Umbilical cord (tissue), 2 donors: Measurements from ENCODE around the gene SPDL1. TPM values are rescaled to one million over a fixed set of nuclear protein-coding genes. Genes with fewer than 3 reads are reported as not detected.

Source experiments
- DNase-seq: peaks from one replicate; pipeline ENCODE4 v3.0.0-alpha.2; 2015; ENCODE audit warnings: low spot score
- total RNA-seq: library from RNA; depleted of rRNA; stranded (reverse); fragments of >200 nt; gene quantifications from one replicate; pipeline ENCODE4 v1.2.3, GENCODE V29; 2014; ENCODE audit warnings: low replicate concordance; ENCODE audit not compliant: insufficient read depth

Gene SPDL1
- total RNA-seq = 35.4 TPM

- peak; percentile 99 for DNase-seq
Observed at GRCh38 chr5:169583424-169584220, at the start of gene SPDL1. SPDL1 (plus strand) TSS chr5:169583773; CDS start chr5:169588417, 4,644 bp downstream.

GRCh38 chr5:169534311-169534880 lies 49.2 kb upstream of the SPDL1 start:
- peak; percentile 57 for DNase-seq

GRCh38 chr5:169534939-169535338 lies 48.6 kb upstream of the SPDL1 start:
- DNase-seq = no peak

- peak; percentile 79 for DNase-seq
Observed at GRCh38 chr5:169538944-169539343, 44.6 kb upstream of the SPDL1 start.

GRCh38 chr5:169542811-169543210 lies 40.8 kb upstream of the SPDL1 start:
- no peak for DNase-seq

- no peak for DNase-seq
Observed at GRCh38 chr5:169544264-169544950, 39.2 kb upstream of the SPDL1 start.

- DNase-seq = no peak
Observed at GRCh38 chr5:169545762-169546161, 37.8 kb upstream of the SPDL1 start.

GRCh38 chr5:169546346-169546745 lies 37.2 kb upstream of the SPDL1 start:
- no peak for DNase-seq

- DNase-seq = peak; percentile 72
Observed at GRCh38 chr5:169547508-169547907, 36.1 kb upstream of the SPDL1 start.

GRCh38 chr5:169548315-169548714 lies 35.3 kb upstream of the SPDL1 start:
- peak; percentile 85 for DNase-seq

GRCh38 chr5:169549453-169550100 lies 34.0 kb upstream of the SPDL1 start:
- peak; percentile 61 for DNase-seq

- peak; percentile 46 for DNase-seq
Observed at GRCh38 chr5:169550227-169550626, 33.3 kb upstream of the SPDL1 start.

- no peak for DNase-seq
Observed at GRCh38 chr5:169551146-169551545, 32.4 kb upstream of the SPDL1 start.

- DNase-seq = no peak
Observed at GRCh38 chr5:169551696-169552095, 31.9 kb upstream of the SPDL1 start.

GRCh38 chr5:169554251-169554650 lies 29.3 kb upstream of the SPDL1 start:
- DNase-seq = no peak

- no peak for DNase-seq
Observed at GRCh38 chr5:169557838-169558237, 25.7 kb upstream of the SPDL1 start.

- peak; percentile 98 for DNase-seq
Observed at GRCh38 chr5:169561893-169562292, 21.7 kb upstream of the SPDL1 start.

GRCh38 chr5:169563369-169563768 lies 20.2 kb upstream of the SPDL1 start:
- DNase-seq = peak; percentile 93

- no peak for DNase-seq
Observed at GRCh38 chr5:169566202-169566601, 17.4 kb upstream of the SPDL1 start.

- DNase-seq = no peak
Observed at GRCh38 chr5:169567079-169567478, 16.5 kb upstream of the SPDL1 start.

- no peak for DNase-seq
Observed at GRCh38 chr5:169569513-169569912, 14.1 kb upstream of the SPDL1 start.

- DNase-seq = peak; percentile 54
Observed at GRCh38 chr5:169571355-169571754, 12.2 kb upstream of the SPDL1 start.
